ENCODE results near the gene UNC5A.

The UNC5A gene

DNA sequence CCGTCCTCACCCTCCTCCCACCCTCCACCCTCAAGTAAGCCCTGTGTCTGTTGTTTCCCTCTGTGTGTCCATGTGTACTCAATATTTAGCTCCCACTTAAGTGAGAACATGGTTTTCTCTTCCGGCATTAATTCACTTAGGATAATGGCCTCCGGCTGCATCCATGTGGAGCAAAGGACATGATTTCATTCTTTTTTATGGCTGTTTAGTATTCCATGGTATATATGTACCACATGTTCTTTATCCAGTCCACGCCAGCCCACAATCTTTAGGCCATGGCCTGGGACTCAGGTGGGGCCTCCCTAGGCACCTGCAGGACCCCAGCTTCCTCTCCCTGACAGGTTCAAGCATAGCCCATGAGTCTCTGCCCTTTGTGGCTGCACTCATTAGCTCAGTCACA is 22.9 kb downstream of the UNC5A start:
- no peak overlapping the region for H2BK5ac ChIP-seq (ENCODE audit: low read length)
- WGBS (ENCODE audit: extremely low coverage, insufficient coverage, low lambda C conversion rate), result no CpG with 5 or more reads among the region's 4 CpGs
- no peak overlapping the region for H3K27ac ChIP-seq (ENCODE audit: low read depth, low read length)
- H3K4ac ChIP-seq (ENCODE audit: low read depth, low read length), result no peak overlapping the region
- no peak overlapping the region for H4K5ac ChIP-seq (ENCODE audit: low read length)
- no peaks in the 10 kb centered on the region for H3K27me3 ChIP-seq (ENCODE audit: insufficient read depth, low read length, poor library complexity)
- no peak overlapping the region for H2BK15ac ChIP-seq (replicated peaks; ENCODE audit: low read depth)
- H3K36me3 ChIP-seq (ENCODE audit: control insufficient read depth, insufficient read depth, low read length), result no peaks in the 10 kb centered on the region
- no peaks in the 10 kb centered on the region for H3K79me2 ChIP-seq (ENCODE audit: control insufficient read depth, insufficient read depth, low read length)
- H4K8ac ChIP-seq (ENCODE audit: low read depth, low read length), result no peak overlapping the region
- no peak overlapping the region for H3K4me3 ChIP-seq (ENCODE audit: low read length)
- H3K18ac ChIP-seq (ENCODE audit: low read length), result no peak overlapping the region
- no peaks in the 10 kb centered on the region for H3K79me1 ChIP-seq (ENCODE audit: low read length)
- no peak overlapping the region for H2BK120ac ChIP-seq (ENCODE audit: low read depth, low read length)
- no peak overlapping the region for H3K56ac ChIP-seq (ENCODE audit: low read length)
- no peak overlapping the region for H3K9ac ChIP-seq (ENCODE audit: low read length)
- no peak for DNase-seq
- H3K4me1 ChIP-seq (ENCODE audit: control insufficient read depth, low read depth, low read length), result no peaks in the 10 kb centered on the region
- H2AK5ac ChIP-seq (ENCODE audit: low read length), result no peak overlapping the region
- H3K4me2 ChIP-seq (ENCODE audit: low read length), result no peak overlapping the region
- no peak overlapping the region for H3K23ac ChIP-seq (ENCODE audit: low read length)

DNA sequence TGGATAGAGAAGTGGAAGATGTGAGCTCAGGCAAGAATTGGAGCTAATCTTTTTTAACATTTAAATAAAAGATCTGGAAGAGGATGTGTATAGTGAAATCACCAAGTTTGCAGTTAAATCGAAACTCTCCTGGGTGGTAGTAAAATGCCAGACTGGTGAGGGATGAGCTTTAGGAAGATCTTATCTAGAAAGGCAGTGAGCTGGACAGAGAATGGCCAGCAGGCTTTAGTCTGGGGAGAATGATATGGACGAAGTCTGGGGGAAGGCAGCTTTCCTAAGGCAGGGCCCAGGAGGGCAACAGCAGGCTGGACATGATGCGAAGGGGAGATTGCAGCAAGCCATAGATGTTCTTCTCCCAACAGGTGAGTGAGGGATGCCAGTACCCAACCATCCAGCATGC is 25.6 kb downstream of the UNC5A start:
- WGBS (ENCODE audit: extremely low coverage, insufficient coverage, low lambda C conversion rate), result no CpG with 5 or more reads among the region's 3 CpGs
- H3K4me1 ChIP-seq (ENCODE audit: control insufficient read depth, low read depth, low read length), result no peaks in the 10 kb centered on the region
- H3K56ac ChIP-seq (ENCODE audit: low read length), result no peak overlapping the region

DNA sequence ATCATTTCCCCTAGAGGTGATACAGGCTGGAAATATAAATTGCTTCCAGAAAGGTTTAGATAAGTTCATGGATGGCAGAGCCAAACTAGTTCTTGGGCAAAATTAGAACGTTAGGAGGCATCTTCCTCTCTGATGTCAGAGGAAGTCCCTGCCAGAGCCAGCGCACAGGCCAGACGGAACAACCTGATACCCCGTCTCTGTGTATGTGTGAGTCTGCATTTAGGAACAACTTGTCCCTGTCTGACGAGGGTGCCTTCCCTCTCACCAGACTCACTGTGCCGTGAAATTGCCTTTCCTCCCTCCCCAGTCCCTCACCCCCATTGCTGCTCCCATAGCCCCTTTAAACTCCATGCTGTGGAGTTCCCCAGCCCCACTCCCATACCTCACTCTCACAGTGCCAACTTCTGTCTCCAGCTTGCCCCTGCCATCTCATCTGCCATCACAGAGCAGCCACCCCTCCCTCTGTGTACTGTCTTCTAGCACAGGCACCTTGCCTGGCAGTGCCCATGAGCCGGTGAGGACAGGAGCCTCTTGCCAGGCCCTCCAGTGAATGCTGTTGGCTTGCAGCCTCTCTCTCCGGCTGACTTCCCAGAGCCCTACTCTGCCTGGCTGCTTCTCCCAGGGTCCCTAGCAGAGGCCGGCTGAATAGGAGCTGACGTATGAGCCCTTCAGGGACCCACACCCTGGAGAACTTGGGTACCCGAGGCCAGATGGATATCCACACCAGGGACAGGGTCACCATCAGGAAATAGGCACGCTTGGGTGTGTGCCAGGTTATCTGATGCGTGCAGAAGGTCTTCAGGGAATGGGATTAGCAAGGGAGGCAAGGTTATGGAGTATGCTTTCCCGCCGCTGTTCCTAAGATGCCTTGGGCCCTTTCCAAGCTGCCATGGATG is 26.7 kb downstream of the UNC5A start:
- H3K27me3 ChIP-seq (ENCODE audit: insufficient read depth, low read length, poor library complexity), result no peaks in the 10 kb centered on the region
- WGBS (ENCODE audit: extremely low coverage, insufficient coverage, low lambda C conversion rate), result no CpG with 5 or more reads among the region's 15 CpGs
- no peak overlapping the region for H3K27ac ChIP-seq (ENCODE audit: low read depth, low read length)

More for the DNA sequence above, 25.6 kb downstream of the UNC5A start:
- Histone ChIP-seq H3K4ac (ENCODE audit: low read depth, low read length) (no peak overlapping the region), H3K23ac (ENCODE audit: low read length) (no peak overlapping the region), H3K4me3 (ENCODE audit: low read length) (no peak overlapping the region), H3K79me2 (ENCODE audit: control insufficient read depth, insufficient read depth, low read length) (no peaks in the 10 kb centered on the region), H3K9ac (ENCODE audit: low read length) (no peak overlapping the region), H3K27ac (ENCODE audit: low read depth, low read length) (no peak overlapping the region), H3K36me3 (ENCODE audit: control insufficient read depth, insufficient read depth, low read length) (no peaks in the 10 kb centered on the region), H2BK15ac (replicated peaks; ENCODE audit: low read depth) (no peak overlapping the region), H4K8ac (ENCODE audit: low read depth, low read length) (no peak overlapping the region), H3K27me3 (ENCODE audit: insufficient read depth, low read length, poor library complexity) (no peaks in the 10 kb centered on the region), H4K5ac (ENCODE audit: low read length) (no peak overlapping the region), H2BK5ac (ENCODE audit: low read length) (no peak overlapping the region), H3K18ac (ENCODE audit: low read length) (no peak overlapping the region), H3K4me2 (ENCODE audit: low read length) (no peak overlapping the region), H2AK5ac (ENCODE audit: low read length) (no peak overlapping the region), H2BK120ac (ENCODE audit: low read depth, low read length) (no peak overlapping the region), H3K79me1 (ENCODE audit: low read length) (no peaks in the 10 kb centered on the region)
- DNase-seq, result no peak

DNA sequence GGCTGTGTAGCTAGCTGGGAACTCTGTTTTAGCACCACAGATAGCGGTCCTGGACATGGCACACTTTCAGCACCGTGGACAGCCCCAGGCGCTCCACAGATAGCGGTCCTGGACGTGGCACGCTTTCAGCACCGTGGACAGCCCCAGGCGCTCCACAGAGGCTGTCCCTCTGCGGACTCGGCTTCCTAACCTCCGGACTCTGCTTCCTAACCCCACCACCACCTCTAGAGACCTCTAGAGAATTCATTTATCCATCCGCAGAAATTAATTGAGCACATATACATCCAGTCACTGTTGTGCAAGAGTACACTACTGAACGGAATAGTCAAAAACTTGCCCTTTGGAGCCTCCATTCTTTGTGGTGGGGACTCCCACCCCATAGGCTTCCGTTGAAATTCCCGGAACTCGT is 27.4 kb downstream of the UNC5A start:
- no peak overlapping the region for H3K9ac ChIP-seq (ENCODE audit: low read length)
- H3K79me1 ChIP-seq (ENCODE audit: low read length), result no peaks in the 10 kb centered on the region
- H3K36me3 ChIP-seq (ENCODE audit: control insufficient read depth, insufficient read depth, low read length), result no peaks in the 10 kb centered on the region
- H3K23ac ChIP-seq (ENCODE audit: low read length), result no peak overlapping the region
- no CpG with 5 or more reads among the region's 16 CpGs for WGBS (ENCODE audit: extremely low coverage, insufficient coverage, low lambda C conversion rate)
- no peaks in the 10 kb centered on the region for H3K79me2 ChIP-seq (ENCODE audit: control insufficient read depth, insufficient read depth, low read length)
- no peak overlapping the region for H3K27ac ChIP-seq (ENCODE audit: low read depth, low read length)
- no peak overlapping the region for H2AK5ac ChIP-seq (ENCODE audit: low read length)
- no peak overlapping the region for H3K4me2 ChIP-seq (ENCODE audit: low read length)
- H2BK120ac ChIP-seq (ENCODE audit: low read depth, low read length), result no peak overlapping the region
- no peak overlapping the region for H3K56ac ChIP-seq (ENCODE audit: low read length)
- no peak overlapping the region for H3K4me3 ChIP-seq (ENCODE audit: low read length)
- no peak overlapping the region for H3K18ac ChIP-seq (ENCODE audit: low read length)
- H2BK5ac ChIP-seq (ENCODE audit: low read length), result no peak overlapping the region
- H3K4ac ChIP-seq (ENCODE audit: low read depth, low read length), result no peak overlapping the region
- H3K27me3 ChIP-seq (ENCODE audit: insufficient read depth, low read length, poor library complexity), result no peaks in the 10 kb centered on the region
- DNase-seq, result peak; percentile 92
- no peak overlapping the region for H4K5ac ChIP-seq (ENCODE audit: low read length)
- H3K4me1 ChIP-seq (ENCODE audit: control insufficient read depth, low read depth, low read length), result no peaks in the 10 kb centered on the region
- no peak overlapping the region for H2BK15ac ChIP-seq (replicated peaks; ENCODE audit: low read depth)
- H4K8ac ChIP-seq (ENCODE audit: low read depth, low read length), result no peak overlapping the region

More for the DNA sequence above, 26.7 kb downstream of the UNC5A start:
- Histone ChIP-seq H3K4ac (ENCODE audit: low read depth, low read length) (no peak overlapping the region), H2BK120ac (ENCODE audit: low read depth, low read length) (no peak overlapping the region), H2BK5ac (ENCODE audit: low read length) (no peak overlapping the region), H3K4me2 (ENCODE audit: low read length) (no peak overlapping the region), H2BK15ac (replicated peaks; ENCODE audit: low read depth) (no peak overlapping the region), H3K23ac (ENCODE audit: low read length) (no peak overlapping the region), H3K36me3 (ENCODE audit: control insufficient read depth, insufficient read depth, low read length) (no peaks in the 10 kb centered on the region), H3K79me2 (ENCODE audit: control insufficient read depth, insufficient read depth, low read length) (no peaks in the 10 kb centered on the region), H3K56ac (ENCODE audit: low read length) (no peak overlapping the region), H3K9ac (ENCODE audit: low read length) (no peak overlapping the region), H2AK5ac (ENCODE audit: low read length) (no peak overlapping the region), H4K5ac (ENCODE audit: low read length) (no peak overlapping the region), H3K4me1 (ENCODE audit: control insufficient read depth, low read depth, low read length) (no peaks in the 10 kb centered on the region), H4K8ac (ENCODE audit: low read depth, low read length) (no peak overlapping the region), H3K79me1 (ENCODE audit: low read length) (no peaks in the 10 kb centered on the region), H3K4me3 (ENCODE audit: low read length) (no peak overlapping the region), H3K18ac (ENCODE audit: low read length) (no peak overlapping the region)
- DNase-seq, result no peak

DNA sequence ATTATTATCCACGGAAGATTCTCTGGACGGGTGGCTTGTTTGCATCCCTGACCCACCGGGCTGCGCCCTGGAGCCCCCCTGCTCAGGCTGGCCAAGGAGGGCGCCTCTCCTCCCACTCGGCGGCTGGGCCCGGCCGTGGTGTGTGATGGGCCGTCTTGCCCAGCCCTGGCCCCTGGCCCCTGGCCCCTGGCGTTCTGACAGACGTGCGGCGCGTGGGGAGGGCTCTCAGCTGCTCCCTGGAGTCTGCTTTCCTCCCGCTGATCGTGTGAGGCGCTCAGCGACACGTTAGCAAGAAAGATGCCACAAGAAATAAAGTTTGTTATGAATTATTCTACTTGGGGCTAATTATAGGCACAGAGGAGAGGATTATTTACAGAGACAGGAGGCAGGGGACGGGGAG is 33.3 kb downstream of the UNC5A start:
- Histone ChIP-seq H3K23ac (ENCODE audit: low read length) (peak overlapping the region; percentile 24), H3K36me3 (ENCODE audit: control insufficient read depth, insufficient read depth, low read length) (no peaks in the 10 kb centered on the region), H2BK120ac (ENCODE audit: low read depth, low read length) (no peak overlapping the region), H3K4me2 (ENCODE audit: low read length) (no peak overlapping the region), H3K79me2 (ENCODE audit: control insufficient read depth, insufficient read depth, low read length) (no peaks in the 10 kb centered on the region), H3K4ac (ENCODE audit: low read depth, low read length) (no peak overlapping the region), H2BK15ac (replicated peaks; ENCODE audit: low read depth) (no peak overlapping the region), H2AK5ac (ENCODE audit: low read length) (no peak overlapping the region), H3K18ac (ENCODE audit: low read length) (no peak overlapping the region), H3K4me3 (ENCODE audit: low read length) (no peak overlapping the region), H4K5ac (ENCODE audit: low read length) (no peak overlapping the region), H3K9ac (ENCODE audit: low read length) (no peak overlapping the region), H4K8ac (ENCODE audit: low read depth, low read length) (no peak overlapping the region), H3K4me1 (ENCODE audit: control insufficient read depth, low read depth, low read length) (no peaks in the 10 kb centered on the region), H3K56ac (ENCODE audit: low read length) (no peak overlapping the region), H3K27ac (ENCODE audit: low read depth, low read length) (no peak overlapping the region), H3K79me1 (ENCODE audit: low read length) (no peaks in the 10 kb centered on the region), H3K27me3 (ENCODE audit: insufficient read depth, low read length, poor library complexity) (no peaks in the 10 kb centered on the region), H2BK5ac (ENCODE audit: low read length) (no peak overlapping the region)
- no CpG with 5 or more reads among the region's 21 CpGs for WGBS (ENCODE audit: extremely low coverage, insufficient coverage, low lambda C conversion rate)
- DNase-seq, result no peak

GRCh38 chr5:176844281-176844680 is 33.9 kb downstream of the UNC5A start:
- no peaks in the 10 kb centered on the region for H3K27me3 ChIP-seq (ENCODE audit: insufficient read depth, low read length, poor library complexity)
- no peak overlapping the region for H3K56ac ChIP-seq (ENCODE audit: low read length)
- H3K79me1 ChIP-seq (ENCODE audit: low read length), result no peaks in the 10 kb centered on the region
- H3K23ac ChIP-seq (ENCODE audit: low read length), result no peak overlapping the region
- no peak overlapping the region for H3K18ac ChIP-seq (ENCODE audit: low read length)
- H3K4me1 ChIP-seq (ENCODE audit: control insufficient read depth, low read depth, low read length), result no peaks in the 10 kb centered on the region
- H2AK5ac ChIP-seq (ENCODE audit: low read length), result no peak overlapping the region
- H3K36me3 ChIP-seq (ENCODE audit: control insufficient read depth, insufficient read depth, low read length), result no peaks in the 10 kb centered on the region
- H2BK120ac ChIP-seq (ENCODE audit: low read depth, low read length), result no peak overlapping the region
- H3K4me3 ChIP-seq (ENCODE audit: low read length), result no peak overlapping the region
- no peaks in the 10 kb centered on the region for H3K79me2 ChIP-seq (ENCODE audit: control insufficient read depth, insufficient read depth, low read length)
- H3K4ac ChIP-seq (ENCODE audit: low read depth, low read length), result no peak overlapping the region
- H4K5ac ChIP-seq (ENCODE audit: low read length), result no peak overlapping the region
- DNase-seq, result no peak
- no CpG with 5 or more reads among the region's 10 CpGs for whole genome bisulfite sequencing (ENCODE audit: extremely low coverage, insufficient coverage, low lambda C conversion rate)
- no peak overlapping the region for H4K8ac ChIP-seq (ENCODE audit: low read depth, low read length)
- H2BK5ac ChIP-seq (ENCODE audit: low read length), result no peak overlapping the region
- H3K9ac ChIP-seq (ENCODE audit: low read length), result no peak overlapping the region
- no peak overlapping the region for H2BK15ac ChIP-seq (replicated peaks; ENCODE audit: low read depth)
- no peak overlapping the region for H3K27ac ChIP-seq (ENCODE audit: low read depth, low read length)
- no peak overlapping the region for H3K4me2 ChIP-seq (ENCODE audit: low read length)
